ENCODE measurements around the gene DDB1.

The DDB1 gene

DNA sequence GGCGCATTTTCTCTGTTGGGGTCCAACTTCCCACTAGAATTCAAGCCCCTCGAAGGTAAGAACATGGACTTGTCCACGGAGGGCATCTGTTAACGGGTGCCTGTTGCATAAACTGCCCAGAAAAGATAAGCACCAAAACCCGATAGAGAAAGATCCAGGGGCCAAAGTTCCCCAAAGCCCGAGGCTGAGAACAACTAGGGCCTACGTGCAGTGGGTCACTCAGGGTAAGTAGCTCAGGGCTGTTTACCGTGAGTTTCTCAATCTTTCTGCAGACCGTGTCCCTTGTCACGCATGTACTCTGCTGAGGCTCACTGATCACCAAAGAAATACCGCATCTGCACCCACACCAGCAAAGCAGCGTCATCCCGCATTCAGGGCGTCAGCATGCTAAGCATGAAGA is 67.5 kb downstream of the DDB1 start:
- H3K4me2 ChIP-seq (ENCODE audit: low read length): no peak overlapping the region
- H3K27me3 ChIP-seq (ENCODE audit: control insufficient read depth, low read length): no peaks in the 10 kb centered on the region
- no peaks in the 10 kb centered on the region for H3K4me1 ChIP-seq (ENCODE audit: control insufficient read depth, low read length)
- no peaks in the 10 kb centered on the region for H3K9me2 ChIP-seq (replicated peaks; ENCODE audit: control insufficient read depth, low read length)
- no peak overlapping the region for H3K27ac ChIP-seq (ENCODE audit: low read depth, low read length)
- no peak for TF ChIP-seq EZH2phosphoT487 (IDR thresholded peaks at IDR 0.05; ENCODE audit: borderline replicate concordance, low read length)
- TF ChIP-seq, protein P1, sequence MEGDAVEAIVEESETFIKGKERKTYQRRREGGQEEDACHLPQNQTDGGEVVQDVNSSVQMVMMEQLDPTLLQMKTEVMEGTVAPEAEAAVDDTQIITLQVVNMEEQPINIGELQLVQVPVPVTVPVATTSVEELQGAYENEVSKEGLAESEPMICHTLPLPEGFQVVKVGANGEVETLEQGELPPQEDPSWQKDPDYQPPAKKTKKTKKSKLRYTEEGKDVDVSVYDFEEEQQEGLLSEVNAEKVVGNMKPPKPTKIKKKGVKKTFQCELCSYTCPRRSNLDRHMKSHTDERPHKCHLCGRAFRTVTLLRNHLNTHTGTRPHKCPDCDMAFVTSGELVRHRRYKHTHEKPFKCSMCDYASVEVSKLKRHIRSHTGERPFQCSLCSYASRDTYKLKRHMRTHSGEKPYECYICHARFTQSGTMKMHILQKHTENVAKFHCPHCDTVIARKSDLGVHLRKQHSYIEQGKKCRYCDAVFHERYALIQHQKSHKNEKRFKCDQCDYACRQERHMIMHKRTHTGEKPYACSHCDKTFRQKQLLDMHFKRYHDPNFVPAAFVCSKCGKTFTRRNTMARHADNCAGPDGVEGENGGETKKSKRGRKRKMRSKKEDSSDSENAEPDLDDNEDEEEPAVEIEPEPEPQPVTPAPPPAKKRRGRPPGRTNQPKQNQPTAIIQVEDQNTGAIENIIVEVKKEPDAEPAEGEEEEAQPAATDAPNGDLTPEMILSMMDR (IDR thresholded peaks at IDR 0.05; ENCODE audit: low read depth, low read length, poor library complexity, severe bottlenecking): no peak
- H4K20me1 ChIP-seq (ENCODE audit: control insufficient read depth, insufficient read depth, low read depth, low read length): no peaks in the 10 kb centered on the region
- H3K9me3 ChIP-seq (ENCODE audit: control insufficient read depth, insufficient read depth, low read length): no peaks in the 10 kb centered on the region
- 0 out of 2 replicates have a peak, but pooled peaks cover 3% of the 10 kb centered on the region for H3K36me3 ChIP-seq (ENCODE audit: control insufficient read depth, low read length)
- no peaks in the 10 kb centered on the region for H3F3A ChIP-seq (ENCODE audit: control insufficient read depth, insufficient read depth)
- H3K4me3 ChIP-seq (ENCODE audit: low read length): no peak overlapping the region
- no peaks in the 10 kb centered on the region for H3K79me2 ChIP-seq (ENCODE audit: control insufficient read depth, low read length)

- Histone ChIP-seq H3K36me3 (ENCODE audit: control insufficient read depth, low read length) (0 out of 2 replicates have a peak, but pooled peaks cover 3% of the 10 kb centered on the region), H4K20me1 (ENCODE audit: control insufficient read depth, insufficient read depth, low read depth, low read length) (no peaks in the 10 kb centered on the region), H3K4me2 (ENCODE audit: low read length) (no peak overlapping the region)
Observed at GRCh38 chr11:61264795-61265194, 68.1 kb downstream of the DDB1 start.

DNA sequence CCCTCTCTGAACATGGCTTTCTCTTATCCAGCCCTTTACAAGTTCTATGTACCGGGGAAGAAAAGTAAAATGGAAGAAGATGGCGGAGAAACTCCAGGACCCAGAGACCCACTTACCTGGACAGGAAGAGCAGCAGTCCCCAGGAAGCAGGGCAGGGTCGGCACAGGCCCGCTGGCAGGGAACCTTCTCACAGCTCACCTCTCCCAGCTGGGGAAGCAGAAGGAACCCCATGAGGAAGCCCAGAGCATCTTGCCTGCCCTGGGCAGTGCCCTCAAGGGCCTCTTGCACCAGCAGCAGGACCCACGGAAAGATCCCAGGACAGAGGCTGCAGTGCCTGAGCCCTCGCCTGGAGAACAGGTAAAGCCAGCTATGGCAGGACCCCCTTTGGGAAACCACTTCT is 68.5 kb downstream of the DDB1 start:
- Histone ChIP-seq H3K9me2 (replicated peaks; ENCODE audit: control insufficient read depth, low read length) (no peaks in the 10 kb centered on the region), H3K79me2 (ENCODE audit: control insufficient read depth, low read length) (no peaks in the 10 kb centered on the region), H3K36me3 (ENCODE audit: control insufficient read depth, low read length) (0 out of 2 replicates have a peak, but pooled peaks cover 5% of the 10 kb centered on the region), H3F3A (ENCODE audit: control insufficient read depth, insufficient read depth) (no peaks in the 10 kb centered on the region), H3K9me3 (ENCODE audit: control insufficient read depth, insufficient read depth, low read length) (no peaks in the 10 kb centered on the region), H3K27ac (ENCODE audit: low read depth, low read length) (no peak overlapping the region), H3K27me3 (ENCODE audit: control insufficient read depth, low read length) (no peaks in the 10 kb centered on the region), H3K4me3 (ENCODE audit: low read length) (no peak overlapping the region), H3K4me1 (ENCODE audit: control insufficient read depth, low read length) (no peaks in the 10 kb centered on the region), H4K20me1 (ENCODE audit: control insufficient read depth, insufficient read depth, low read depth, low read length) (no peaks in the 10 kb centered on the region), H3K4me2 (ENCODE audit: low read length) (no peak overlapping the region)
- TF ChIP-seq EZH2phosphoT487 (IDR thresholded peaks at IDR 0.05; ENCODE audit: borderline replicate concordance, low read length): no peak
- TF ChIP-seq, protein P1 (IDR thresholded peaks at IDR 0.05; ENCODE audit: low read depth, low read length, poor library complexity, severe bottlenecking): no peak

More at GRCh38 chr11:61264795-61265194, 68.1 kb downstream of the DDB1 start:
- Histone ChIP-seq H3K27ac (ENCODE audit: low read depth, low read length) (no peak overlapping the region), H3K9me2 (replicated peaks; ENCODE audit: control insufficient read depth, low read length) (no peaks in the 10 kb centered on the region), H3F3A (ENCODE audit: control insufficient read depth, insufficient read depth) (no peaks in the 10 kb centered on the region), H3K9me3 (ENCODE audit: control insufficient read depth, insufficient read depth, low read length) (no peaks in the 10 kb centered on the region), H3K79me2 (ENCODE audit: control insufficient read depth, low read length) (no peaks in the 10 kb centered on the region), H3K4me1 (ENCODE audit: control insufficient read depth, low read length) (no peaks in the 10 kb centered on the region), H3K27me3 (ENCODE audit: control insufficient read depth, low read length) (no peaks in the 10 kb centered on the region), H3K4me3 (ENCODE audit: low read length) (no peak overlapping the region)
- TF ChIP-seq, protein P1 (IDR thresholded peaks at IDR 0.05; ENCODE audit: low read depth, low read length, poor library complexity, severe bottlenecking): no peak
- TF ChIP-seq EZH2phosphoT487 (IDR thresholded peaks at IDR 0.05; ENCODE audit: borderline replicate concordance, low read length): no peak
